B cell (primary cell): ENCODE results near the gene SAXO1. TPM values are rescaled to one million over a fixed set of nuclear protein-coding genes. Genes with fewer than 3 reads are reported as not detected.
"Not testable (repeated sequence)": the region's sequence is repeated elsewhere in the genome, so short reads cannot be mapped to it uniquely, and the experiment has no call there.

Source experiments
- ATAC-seq: fragments of 200-7000 bp; cut with Tn5 transposase; one replicate; pipeline ENCODE4 v1.10.0; 2021; ENCODE audit warnings: low read depth, mild to moderate bottlenecking, moderate number of reproducible peaks, moderate library complexity
- CTCF ChIA-PET: fragments of 350-600 bp; sonication (Branson Sonifier 250); formaldehyde crosslinking; loops from one replicate; lab custom pipeline; 2021; ENCODE audit warnings: antibody characterized with exemption, inconsistent platforms; lab: Charles Lee
- POLR2A ChIA-PET: fragments of 350-600 bp; sonication (Branson Sonifier 250); formaldehyde crosslinking; loops from one replicate; lab custom pipeline; 2021; ENCODE audit warnings: antibody characterized with exemption; lab: Charles Lee
- DNase-seq: peaks from one replicate; pipeline ENCODE4 v3.0.0; 2013
- H2AFZ ChIP-seq: 2 replicates; pipeline ENCODE4 v1.6.1; 2012; ENCODE audit warnings: mild to moderate bottlenecking, low read depth, low read length; ENCODE audit not compliant: insufficient read depth, poor library complexity, severe bottlenecking
- H3K27ac ChIP-seq, 2 donors: 1 replicate in 1 of 2; 2 replicates in 1 of 2; pipeline ENCODE4 v1.5.1; 2012 to 2013; ENCODE audit warnings: low read length in 2 of 2, mild to moderate bottlenecking in 2 of 2, moderate library complexity in 1 of 2
- H3K27me3 ChIP-seq, 4 experiments: fragments of 200-600 bp in 1 of 4; sonication (generic) in 1 of 4; replicated peaks in 1 of 4; 1 replicate in 2 of 4; 2 replicates in 2 of 4; pipeline versions ENCODE4 v1.6.1 to v1.7.0; 2013 to 2016; ENCODE audit warnings: low read length in 3 of 4, mild to moderate bottlenecking in 2 of 4, mixed read lengths in 1 of 4, moderate library complexity in 1 of 4; ENCODE audit not compliant: insufficient read depth in 4 of 4, control insufficient read depth in 3 of 4; ENCODE audit errors: control extremely low read depth in 1 of 4
- H3K36me3 ChIP-seq, 2 experiments: replicated peaks in 1 of 2; 1 replicate in 1 of 2; 2 replicates in 1 of 2; pipeline versions ENCODE4 v1.6.1 to v1.7.1; 2013; ENCODE audit warnings: low read length in 1 of 2; ENCODE audit not compliant: insufficient read depth in 2 of 2, control insufficient read depth in 1 of 2; ENCODE audit errors: control extremely low read depth in 1 of 2, extremely low read depth in 1 of 2
- H3K4me1 ChIP-seq, 2 donors: fragments of 200-600 bp in 1 of 2; sonication (generic) in 1 of 2; 1 replicate in 1 of 2; 2 replicates in 1 of 2; pipeline versions ENCODE4 v1.5.1 to v1.6.1; 2013 to 2017; ENCODE audit warnings: low read length in 2 of 2; ENCODE audit not compliant: control insufficient read depth in 2 of 2, insufficient read depth in 2 of 2
- H3K4me2 ChIP-seq: replicated peaks from 2 replicates; pipeline ENCODE3; 2012; ENCODE audit warnings: mild to moderate bottlenecking, low read depth, low read length; ENCODE audit not compliant: poor library complexity, severe bottlenecking
- H3K4me3 ChIP-seq, 5 experiments: fragments of 200-600 bp in 1 of 5; sonication (generic) in 1 of 5; 1 replicate in 3 of 5; 2 replicates in 2 of 5; pipeline versions ENCODE4 v1.5.1 to v1.7.0; 2011 to 2016; ENCODE audit warnings: low read length in 4 of 5, mild to moderate bottlenecking in 4 of 5, low read depth in 2 of 5, control low read depth in 1 of 5, moderate library complexity in 1 of 5; ENCODE audit not compliant: insufficient read depth in 1 of 5; ENCODE audit errors: control extremely low read depth in 1 of 5, extremely low read depth in 1 of 5
- H3K79me2 ChIP-seq: fragments of 200-600 bp; sonication (generic); one replicate; pipeline ENCODE4 v1.6.0; 2016; ENCODE audit warnings: low read length; ENCODE audit not compliant: control insufficient read depth, insufficient read depth
- H3K9ac ChIP-seq: fragments of 200-600 bp; sonication (generic); 2 replicates; pipeline ENCODE4 v1.6.1; 2017; ENCODE audit warnings: mild to moderate bottlenecking, low read length, moderate library complexity
- H3K9me3 ChIP-seq, 3 donors: one replicate each; pipeline versions ENCODE4 v1.6.1 to v1.7.1; 2013; ENCODE audit warnings: low read length in 2 of 3; ENCODE audit not compliant: control insufficient read depth in 2 of 3, insufficient read depth in 1 of 3; ENCODE audit errors: control extremely low read depth in 1 of 3
- H4K20me1 ChIP-seq: 2 replicates; pipeline ENCODE4 v1.6.0; 2012; ENCODE audit warnings: mild to moderate bottlenecking, low read length; ENCODE audit not compliant: insufficient read depth, control insufficient read depth, poor library complexity, severe bottlenecking
- H3K27ac Mint-ChIP-seq: one replicate; pipeline ENCODE4 v1.8.0; 2021; ENCODE audit warnings: mixed read lengths
- H3K27me3 Mint-ChIP-seq: one replicate; pipeline ENCODE4 v1.8.0; 2021; ENCODE audit warnings: mixed read lengths
- H3K4me1 Mint-ChIP-seq: one replicate; pipeline ENCODE4 v1.8.0; 2021; ENCODE audit warnings: mixed read lengths
- H3K4me3 Mint-ChIP-seq: one replicate; pipeline ENCODE4 v1.8.0; 2021; ENCODE audit warnings: mixed read lengths
- H3K9me3 Mint-ChIP-seq: one replicate; pipeline ENCODE4 v1.8.0; 2022; ENCODE audit warnings: mixed read lengths; ENCODE audit not compliant: insufficient read depth
- EZH2 ChIP-seq: IDR thresholded peaks from 2 replicates; pipeline ENCODE4 v1.6.1; 2012; ENCODE audit warnings: borderline replicate concordance, low read depth, mild to moderate bottlenecking, moderate library complexity, low read length; ENCODE audit not compliant: insufficient read depth, poor library complexity, severe bottlenecking
- WGBS: methylation state at CpG from one replicate; pipeline ENCODE4 v1.1.5; 2013; ENCODE audit warnings: missing lambda C conversion rate; ENCODE audit not compliant: insufficient coverage; 5-methylcytosine and 5-hydroxymethylcytosine counted together
- intact Hi-C: fragments of 100-400 bp; cut with micrococcal nuclease; formaldehyde crosslinking; loops from one replicate; pipeline ENCODE4 v1.10.0; 2022
- polyA plus RNA-seq: library from polyadenylated mRNA; depleted of rRNA; stranded (reverse); fragments of >200 nt; gene quantifications from 2 replicates; pipeline ENCODE4 v1.2.3, GENCODE V29; 2012
- total RNA-seq, 2 donors: library from RNA; stranded (reverse); fragments of 120-200 nt in 1 of 2; gene quantifications; 1 replicate in 1 of 2; 2 replicates in 1 of 2; pipeline versions ENCODE4 v1.2.3 to v1.2.4, GENCODE V29; 2013 to 2022
- TF ChIP-seq, protein P1 (sequence below): fragments of 200-600 bp; IDR thresholded peaks from one replicate; pipeline ENCODE4 v1.8.0; 2022; ENCODE audit warnings: antibody characterized with exemption, mild to moderate bottlenecking

The SAXO1 gene
- total and polyA plus RNA-seq, 2 donors (not counting 1 experiment from before 2014, with no cell fraction given), result 0.01 TPM; not detected in 1

DNA sequence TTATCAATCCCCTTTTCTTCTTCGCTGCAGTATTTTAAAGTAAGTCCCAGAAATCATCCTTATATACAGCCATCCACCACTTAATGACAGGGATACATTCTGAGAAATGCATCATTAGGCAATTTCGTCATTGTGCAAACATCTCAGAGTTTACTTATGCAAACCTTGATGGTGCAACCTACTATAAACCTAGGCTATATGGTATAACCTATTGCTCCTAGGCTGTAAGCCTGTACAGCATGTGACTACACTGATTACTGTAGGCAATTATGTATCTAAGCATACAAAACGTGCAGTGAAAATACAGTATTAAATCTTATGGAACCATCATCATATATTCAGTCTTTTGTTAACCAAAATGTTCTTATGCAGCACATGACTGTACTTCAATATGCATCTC lies 36.8 kb downstream of the SAXO1 start:
- POLR2A ChIA-PET, result no interaction called here

DNA sequence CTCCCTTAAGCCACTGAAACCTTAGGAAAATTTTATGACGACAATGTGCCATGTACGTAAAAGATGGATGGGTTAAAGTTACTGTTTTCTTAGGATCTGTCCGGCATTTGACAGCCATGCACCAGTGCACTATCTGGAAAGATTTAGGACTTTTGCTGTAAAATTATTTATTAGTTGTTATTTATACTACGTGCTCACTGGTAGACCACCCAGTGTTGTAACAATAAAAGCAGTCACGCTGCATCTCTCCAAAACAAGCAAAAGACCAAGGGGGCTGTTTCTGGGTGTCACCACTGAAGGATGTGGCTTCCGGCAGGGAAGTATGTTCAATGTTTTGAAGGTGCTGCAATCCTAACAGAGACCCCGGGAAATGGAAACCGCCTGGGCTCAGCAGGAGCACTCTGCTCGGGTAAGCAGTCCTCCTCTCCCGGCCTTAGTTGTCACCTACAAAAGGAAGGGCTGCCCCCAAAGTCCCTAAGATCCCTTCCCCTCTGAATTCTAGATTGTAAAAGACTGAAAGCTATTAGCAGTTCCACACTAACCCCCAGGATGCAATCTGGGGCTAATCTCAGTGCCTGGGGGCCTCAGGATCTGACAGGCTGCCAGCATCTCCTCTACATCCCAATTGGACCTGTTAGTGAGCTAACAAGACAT lies 38.6 kb downstream of the SAXO1 start:
- DNase-seq (no peak), ATAC-seq (no peak)
- Mint-ChIP-seq H3K4me1 (no peaks in the 10 kb centered on the region), H3K27ac (no peak overlapping the region), H3K9me3 (no peaks in the 10 kb centered on the region), H3K27me3 (peaks cover 28% of the 10 kb centered on the region), H3K4me3 (no peak overlapping the region)
- H3K4me1 ChIP-seq, result no peaks in the 10 kb centered on the region
- H3K27me3 ChIP-seq, result peaks cover 0 to 7% (median 0%) of the 10 kb centered on the region in 4 experiments
- H3K36me3 ChIP-seq, result no peaks in the 10 kb centered on the region
- no peak overlapping the region for H3K4me2 ChIP-seq
- intact Hi-C loops, result no loop called here
- WGBS, result 94% methylated on average over 4 of the region's 10 CpGs
- H2AFZ ChIP-seq, result no peak overlapping the region
- TF ChIP-seq, protein P1, sequence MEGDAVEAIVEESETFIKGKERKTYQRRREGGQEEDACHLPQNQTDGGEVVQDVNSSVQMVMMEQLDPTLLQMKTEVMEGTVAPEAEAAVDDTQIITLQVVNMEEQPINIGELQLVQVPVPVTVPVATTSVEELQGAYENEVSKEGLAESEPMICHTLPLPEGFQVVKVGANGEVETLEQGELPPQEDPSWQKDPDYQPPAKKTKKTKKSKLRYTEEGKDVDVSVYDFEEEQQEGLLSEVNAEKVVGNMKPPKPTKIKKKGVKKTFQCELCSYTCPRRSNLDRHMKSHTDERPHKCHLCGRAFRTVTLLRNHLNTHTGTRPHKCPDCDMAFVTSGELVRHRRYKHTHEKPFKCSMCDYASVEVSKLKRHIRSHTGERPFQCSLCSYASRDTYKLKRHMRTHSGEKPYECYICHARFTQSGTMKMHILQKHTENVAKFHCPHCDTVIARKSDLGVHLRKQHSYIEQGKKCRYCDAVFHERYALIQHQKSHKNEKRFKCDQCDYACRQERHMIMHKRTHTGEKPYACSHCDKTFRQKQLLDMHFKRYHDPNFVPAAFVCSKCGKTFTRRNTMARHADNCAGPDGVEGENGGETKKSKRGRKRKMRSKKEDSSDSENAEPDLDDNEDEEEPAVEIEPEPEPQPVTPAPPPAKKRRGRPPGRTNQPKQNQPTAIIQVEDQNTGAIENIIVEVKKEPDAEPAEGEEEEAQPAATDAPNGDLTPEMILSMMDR, result no peak
- no peak for TF ChIP-seq EZH2
- no peaks in the 10 kb centered on the region for H4K20me1 ChIP-seq
- CTCF ChIA-PET, result no interaction called here
- H3K4me3 ChIP-seq, result no peak overlapping the region
- peaks cover 0 to 4% (median 0%) of the 10 kb centered on the region in 3 donors for H3K9me3 ChIP-seq
- no peaks in the 10 kb centered on the region for H3K79me2 ChIP-seq
- POLR2A ChIA-PET, result no interaction called here
- H3K27ac ChIP-seq, result no peak overlapping the region
- no peak overlapping the region for H3K9ac ChIP-seq

More for the DNA sequence above, 36.8 kb downstream of the SAXO1 start:
- H3K9me3 ChIP-seq, result peaks cover 0 to 14% (median 0%) of the 10 kb centered on the region in 3 donors
- no peak overlapping the region for H3K9ac ChIP-seq
- CTCF ChIA-PET, result no interaction called here
- TF ChIP-seq, protein P1, result no peak
- no peak for TF ChIP-seq EZH2
- Mint-ChIP-seq H3K27me3 (peaks cover 30% of the 10 kb centered on the region), H3K4me1 (no peaks in the 10 kb centered on the region), H3K27ac (no peak overlapping the region), H3K9me3 (no peaks in the 10 kb centered on the region), H3K4me3 (no peak overlapping the region)
- no peak overlapping the region for H3K4me3 ChIP-seq
- peaks cover 0 to 7% (median 0%) of the 10 kb centered on the region in 4 experiments for H3K27me3 ChIP-seq
- intact Hi-C loops, result no loop called here
- H3K27ac ChIP-seq, result no peak overlapping the region
- H3K4me2 ChIP-seq, result no peak overlapping the region
- DNase-seq, result no peak
- no peak overlapping the region for H2AFZ ChIP-seq
- WGBS, result 90% methylated on average over 1 of the region's 3 CpGs
- ATAC-seq, result no peak
- no peaks in the 10 kb centered on the region for H3K79me2 ChIP-seq
- H3K4me1 ChIP-seq, result no peaks in the 10 kb centered on the region
- H3K36me3 ChIP-seq, result no peaks in the 10 kb centered on the region
- H4K20me1 ChIP-seq, result no peaks in the 10 kb centered on the region

DNA sequence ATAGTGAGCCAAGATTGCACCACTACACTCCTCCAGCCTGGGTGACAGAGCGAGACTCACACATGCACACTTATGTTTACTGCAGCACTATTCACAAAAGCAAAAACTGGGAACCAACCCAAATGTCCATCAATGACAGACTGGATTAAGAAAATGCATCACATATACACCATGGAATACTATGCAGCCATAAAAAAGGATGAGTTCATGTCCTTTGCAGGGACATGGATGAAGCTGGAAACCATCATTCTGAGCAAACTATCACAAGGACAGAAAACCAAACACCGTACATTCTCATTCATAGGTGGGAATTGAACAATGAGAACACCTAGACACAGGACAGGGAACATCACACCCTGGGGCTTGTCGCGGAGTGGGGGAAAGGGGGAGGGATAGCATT lies 41.8 kb downstream of the SAXO1 start:
- H3K4me2 ChIP-seq, H3K79me2 ChIP-seq, H4K20me1 ChIP-seq, H3K27me3 ChIP-seq, H3K4me1 ChIP-seq, DNase-seq, H3K4me3 ChIP-seq, H3K27ac Mint-ChIP-seq, H3K27ac ChIP-seq, H3K9me3 ChIP-seq, H3K4me3 Mint-ChIP-seq, ATAC-seq, H3K9me3 Mint-ChIP-seq, H3K9ac ChIP-seq, H2AFZ ChIP-seq, CTCF ChIA-PET, intact Hi-C loops, H3K4me1 Mint-ChIP-seq, H3K36me3 ChIP-seq, POLR2A ChIA-PET: not testable (repeated sequence)
- 86% methylated on average over 1 of the region's 4 CpGs for WGBS
- H3K27me3 Mint-ChIP-seq, result peaks cover 12% of the 10 kb centered on the region
